DOHH2 (cell line): ENCODE data around the gene PURB.

ENCODE experiments used
- H3F3A ChIP-seq: fragments of 200-600 bp; sonication (generic), shearing (Covaris generic); 2 replicates; pipeline ENCODE4 v1.6.0; 2016; ENCODE audit warnings: antibody characterized with exemption, mild to moderate bottlenecking; ENCODE audit not compliant: control insufficient read depth, insufficient read depth
- H3K27ac ChIP-seq: fragments of 200-600 bp; sonication (generic); 2 replicates; pipeline ENCODE4 v1.5.1; 2014; ENCODE audit warnings: low read depth, mild to moderate bottlenecking, low read length, moderate library complexity
- H3K27me3 ChIP-seq: fragments of 200-600 bp; sonication (generic); 2 replicates; pipeline ENCODE4 v1.6.1; 2014; ENCODE audit warnings: mild to moderate bottlenecking, low read length, mixed read lengths; ENCODE audit not compliant: control insufficient read depth
- H3K36me3 ChIP-seq: fragments of 200-600 bp; sonication (generic); 2 replicates; pipeline ENCODE4 v1.6.1; 2014; ENCODE audit warnings: mild to moderate bottlenecking, low read length, moderate library complexity, mixed read lengths; ENCODE audit not compliant: control insufficient read depth
- H3K4me1 ChIP-seq: fragments of 200-600 bp; sonication (generic); 2 replicates; pipeline ENCODE4 v1.6.1; 2014; ENCODE audit warnings: mild to moderate bottlenecking, low read length, mixed read lengths; ENCODE audit not compliant: control insufficient read depth
- H3K4me2 ChIP-seq: fragments of 200-600 bp; sonication (generic); 2 replicates; pipeline ENCODE4 v1.6.0; 2014; ENCODE audit warnings: mild to moderate bottlenecking, low read length, moderate library complexity
- H3K4me3 ChIP-seq: fragments of 200-600 bp; sonication (generic); 2 replicates; pipeline ENCODE4 v1.5.1; 2014; ENCODE audit warnings: mild to moderate bottlenecking, low read length, mixed read lengths
- H3K79me2 ChIP-seq: fragments of 200-600 bp; sonication (generic); 2 replicates; pipeline ENCODE4 v1.6.1; 2014; ENCODE audit warnings: mild to moderate bottlenecking, low read length, mixed read lengths; ENCODE audit not compliant: control insufficient read depth
- H3K9me2 ChIP-seq: fragments of 200-600 bp; sonication (generic); replicated peaks from 2 replicates; pipeline ENCODE4 v1.6.1; 2014; ENCODE audit warnings: mild to moderate bottlenecking, low read length, mixed read lengths; ENCODE audit not compliant: control insufficient read depth
- H3K9me3 ChIP-seq: fragments of 200-600 bp; sonication (generic); 2 replicates; pipeline ENCODE4 v1.6.1; 2014; ENCODE audit warnings: antibody characterized with exemption, low read length, mixed read lengths; ENCODE audit not compliant: control insufficient read depth, insufficient read depth
- H4K20me1 ChIP-seq: fragments of 200-600 bp; sonication (generic); 2 replicates; pipeline ENCODE4 v1.6.0; 2014; ENCODE audit warnings: low read depth, mild to moderate bottlenecking, antibody characterized with exemption, low read length, moderate library complexity; ENCODE audit not compliant: control insufficient read depth, insufficient read depth
- CTCF ChIP-seq: fragments of 200-600 bp; sonication (generic); IDR thresholded peaks from one replicate; pipeline ENCODE4 v1.5.1; 2014; ENCODE audit warnings: antibody characterized with exemption, mild to moderate bottlenecking, low read depth, low read length; ENCODE audit not compliant: poor library complexity, severe bottlenecking
- EZH2phosphoT487 ChIP-seq: fragments of 200-600 bp; sonication (generic); IDR thresholded peaks from 2 replicates; pipeline ENCODE4 v1.6.1; 2017; ENCODE audit warnings: borderline replicate concordance, mild to moderate bottlenecking, antibody characterized with exemption, low read length, moderate library complexity, mixed read lengths

Gene PURB

GRCh38 chr7:44889086-44889781 lies 3.9 kb upstream of the PURB start:
- H3K9me2 ChIP-seq: no peaks in the 10 kb centered on the region
- H3K36me3 ChIP-seq: peaks cover 11% of the 10 kb centered on the region
- H3K4me2 ChIP-seq: no peak overlapping the region
- TF ChIP-seq CTCF (no peak), EZH2phosphoT487 (no peak)
- H3K4me3 ChIP-seq: no peak overlapping the region
- peaks cover 15% of the 10 kb centered on the region for H3F3A ChIP-seq
- H4K20me1 ChIP-seq: peaks cover 4% of the 10 kb centered on the region; the same call in 1 of the 2 replicates
- H3K4me1 ChIP-seq: peaks cover 34% of the 10 kb centered on the region
- peaks cover 22% of the 10 kb centered on the region for H3K79me2 ChIP-seq
- no peaks in the 10 kb centered on the region for H3K27me3 ChIP-seq
- no peaks in the 10 kb centered on the region for H3K9me3 ChIP-seq
- no peak overlapping the region for H3K27ac ChIP-seq

DNA sequence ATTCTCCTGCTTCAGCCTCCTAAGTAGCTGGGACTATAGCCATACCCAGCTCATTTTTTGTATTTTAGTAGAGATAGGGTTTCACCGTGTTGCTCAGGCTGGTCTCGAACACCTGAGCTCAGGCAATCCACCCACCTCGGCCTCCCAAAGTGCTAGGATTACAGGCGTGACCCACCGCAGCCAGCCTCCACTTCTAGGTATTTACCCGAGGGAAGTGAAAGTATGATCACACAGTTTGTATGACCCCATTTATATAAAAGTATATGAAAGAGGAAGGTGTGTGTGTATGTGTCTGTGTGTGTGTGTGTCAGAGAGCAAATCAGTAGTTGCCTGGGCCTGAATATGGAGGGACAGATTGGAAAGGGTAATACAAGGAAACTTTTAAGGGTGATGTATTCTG lies 2.0 kb upstream of the PURB start:
- H3K36me3 ChIP-seq: peaks cover 30% of the 10 kb centered on the region
- H3K9me3 ChIP-seq: no peaks in the 10 kb centered on the region
- H3F3A ChIP-seq: peaks cover 15% of the 10 kb centered on the region
- H3K4me3 ChIP-seq: no peak overlapping the region
- peak overlapping the region; percentile 90 for H3K4me2 ChIP-seq
- no peaks in the 10 kb centered on the region for H3K27me3 ChIP-seq
- peaks cover 42% of the 10 kb centered on the region for H3K79me2 ChIP-seq
- H3K4me1 ChIP-seq: peaks cover 54% of the 10 kb centered on the region
- no peak for TF ChIP-seq EZH2phosphoT487
- no peak for TF ChIP-seq CTCF
- H3K9me2 ChIP-seq: no peaks in the 10 kb centered on the region
- H3K27ac ChIP-seq: no peak overlapping the region
- H4K20me1 ChIP-seq: peaks cover 19% of the 10 kb centered on the region

- Histone ChIP-seq H3K27me3 (no peaks in the 10 kb centered on the region), H3K36me3 (peaks cover 55% of the 10 kb centered on the region), H3K9me2 (no peaks in the 10 kb centered on the region), H3K4me1 (peaks cover 67% of the 10 kb centered on the region), H3K27ac (peak overlapping the region; percentile 21), H3F3A (peaks cover 17% of the 10 kb centered on the region), H3K4me3 (peak overlapping the region; percentile 72), H3K4me2 (peak overlapping the region; percentile 81), H4K20me1 (peaks cover 40% of the 10 kb centered on the region), H3K79me2 (peaks cover 67% of the 10 kb centered on the region), H3K9me3 (no peaks in the 10 kb centered on the region)
- TF ChIP-seq CTCF: no peak
- TF ChIP-seq EZH2phosphoT487: no peak
These were observed 523 bp downstream of the PURB start for GRCh38 chr7:44884621-44885393.
